ENCODE measurements around the gene RPS6KA2. TPM values are rescaled to one million over a fixed set of nuclear protein-coding genes. Genes with fewer than 3 reads are reported as not detected.
A peak's percentile ranks its signal among the peaks of the same experiment; 100 is the strongest.

RPS6KA2 gene
- total and polyA plus RNA-seq, 2 experiments from 2014 or later = 45.1 to 49.0 TPM

DNA sequence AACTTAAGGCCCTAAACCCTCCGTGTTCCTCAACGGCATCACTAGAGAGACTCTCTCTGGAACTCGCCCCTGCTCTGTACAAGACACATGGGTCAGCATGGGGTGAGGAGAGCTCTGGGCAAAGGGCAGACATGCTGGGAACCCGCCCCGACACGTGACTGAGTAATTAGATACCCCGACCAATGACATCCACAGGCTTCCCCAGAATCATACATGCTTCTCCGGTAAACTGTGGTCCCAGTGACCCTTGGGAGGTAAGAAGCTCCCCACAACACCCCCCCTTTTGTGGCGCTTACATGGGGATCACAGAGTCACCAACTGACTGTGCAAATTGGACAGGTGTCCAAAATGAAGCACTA is 31.7 kb upstream of the RPS6KA2 start:
- H3K4me2 ChIP-seq (ENCODE audit: unreplicated experiment) = no peak overlapping the region
- WGBS, 2 experiments (ENCODE audit: low coverage in 1 of 2, low lambda C conversion rate in 2 of 2, missing lambda C conversion rate in 2 of 2) = 74 to 81% methylated on average over 9 of the region's 9 CpGs
- H3K9ac ChIP-seq = no peak overlapping the region
- H3K27ac ChIP-seq = no peak overlapping the region
- no peaks in the 10 kb centered on the region for H3K79me2 ChIP-seq (ENCODE audit: insufficient read depth)
- H3K9me2 ChIP-seq (ENCODE audit: insufficient read depth) = no peaks in the 10 kb centered on the region
- peaks cover 51% of the 10 kb centered on the region for H3K27me3 ChIP-seq (replicated peaks; ENCODE audit: insufficient read depth)
- no peaks in the 10 kb centered on the region for H3F3A ChIP-seq (ENCODE audit: insufficient read depth)
- no peaks in the 10 kb centered on the region for H3K36me3 ChIP-seq (ENCODE audit: low read depth)
- no peak overlapping the region for H2AFZ ChIP-seq
- H3K4me3 ChIP-seq = no peak overlapping the region
- no peaks in the 10 kb centered on the region for H4K20me1 ChIP-seq (ENCODE audit: insufficient read depth)
- H3K4me1 ChIP-seq (ENCODE audit: insufficient read depth) = no peaks in the 10 kb centered on the region
- no peaks in the 10 kb centered on the region for H3K9me3 ChIP-seq (ENCODE audit: low read depth)
- in situ Hi-C loops (cut with MboI) = no loop called here
- no peak for TF ChIP-seq EZH2phosphoT487 (IDR thresholded peaks at IDR 0.05; ENCODE audit: insufficient read depth, low read depth)
- TF ChIP-seq EZH2 (IDR thresholded peaks at IDR 0.05; ENCODE audit: insufficient read depth, poor library complexity, severe bottlenecking) = no peak
- no peak for DNase-seq

DNA sequence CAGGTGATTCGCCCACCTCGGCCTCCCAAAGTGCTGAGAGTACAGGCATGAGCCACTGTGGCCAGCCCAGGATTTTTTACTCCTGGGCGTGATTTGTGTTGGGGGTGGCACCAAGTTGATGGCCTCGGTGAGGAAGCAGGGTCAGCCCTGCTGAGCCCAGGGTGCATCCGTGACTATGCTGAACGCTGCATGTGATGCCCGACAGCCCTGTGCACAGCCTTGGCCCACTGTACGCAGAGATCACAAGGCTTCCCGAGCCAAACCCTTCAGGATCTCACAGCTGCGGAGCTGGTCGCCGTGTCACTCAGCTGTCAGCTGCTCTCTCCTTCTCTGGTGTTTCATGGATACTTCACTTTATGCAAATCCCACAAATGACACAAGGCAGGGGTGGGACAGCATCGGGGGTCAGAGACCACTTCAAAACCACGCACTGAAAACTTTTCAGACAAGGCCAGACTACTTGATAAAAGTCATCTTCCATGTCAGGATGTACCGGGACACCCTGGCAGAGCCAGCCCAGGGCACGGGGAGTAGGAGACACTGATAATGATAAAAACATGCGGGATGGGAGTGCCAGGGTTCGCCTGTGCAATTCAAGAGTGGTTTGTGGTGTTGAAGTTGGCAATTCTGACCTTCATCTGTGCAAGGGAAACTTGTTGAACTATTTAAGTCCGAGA is 31.2 kb upstream of the RPS6KA2 start:
- H3K4me3 ChIP-seq = no peak overlapping the region
- no peaks in the 10 kb centered on the region for H3K9me3 ChIP-seq (ENCODE audit: low read depth)
- DNase-seq = no peak
- no peak overlapping the region for H3K27ac ChIP-seq
- H3F3A ChIP-seq (ENCODE audit: insufficient read depth) = no peaks in the 10 kb centered on the region
- no peak overlapping the region for H2AFZ ChIP-seq
- TF ChIP-seq EZH2 (IDR thresholded peaks at IDR 0.05; ENCODE audit: insufficient read depth, poor library complexity, severe bottlenecking) (no peak), EZH2phosphoT487 (IDR thresholded peaks at IDR 0.05; ENCODE audit: insufficient read depth, low read depth) (no peak)
- H3K27me3 ChIP-seq (replicated peaks; ENCODE audit: insufficient read depth) = peaks cover 51% of the 10 kb centered on the region
- H3K4me1 ChIP-seq (ENCODE audit: insufficient read depth) = no peaks in the 10 kb centered on the region
- no peaks in the 10 kb centered on the region for H3K9me2 ChIP-seq (ENCODE audit: insufficient read depth)
- H3K36me3 ChIP-seq (ENCODE audit: low read depth) = no peaks in the 10 kb centered on the region
- in situ Hi-C loops (cut with MboI) = no loop called here
- 76 to 83% methylated on average over 19 of the region's 19 CpGs for WGBS, 2 experiments (ENCODE audit: low coverage in 1 of 2, low lambda C conversion rate in 2 of 2, missing lambda C conversion rate in 2 of 2)
- no peak overlapping the region for H3K4me2 ChIP-seq (ENCODE audit: unreplicated experiment)
- no peak overlapping the region for H3K9ac ChIP-seq
- H3K79me2 ChIP-seq (ENCODE audit: insufficient read depth) = no peaks in the 10 kb centered on the region
- no peaks in the 10 kb centered on the region for H4K20me1 ChIP-seq (ENCODE audit: insufficient read depth)

DNA sequence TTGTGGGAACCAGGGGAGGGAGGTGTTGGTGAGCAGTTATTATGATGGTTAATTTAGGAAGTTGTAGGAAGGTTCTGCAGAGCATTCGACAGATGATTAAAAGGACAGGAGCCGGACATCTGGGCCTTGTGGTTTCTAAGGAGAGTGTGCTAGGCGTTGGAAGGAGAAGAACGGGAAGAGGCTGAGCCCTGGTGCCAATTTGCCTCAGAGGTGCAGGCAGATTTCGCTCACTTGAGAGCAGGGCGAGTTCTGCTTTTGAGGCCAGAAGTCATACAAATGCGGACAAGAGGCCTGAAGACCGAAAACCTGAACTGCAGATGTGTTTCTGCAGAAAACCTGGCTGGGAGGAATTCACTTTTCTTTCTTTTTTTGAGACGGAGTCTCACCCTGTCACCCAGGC is 30.5 kb upstream of the RPS6KA2 start:
- H3K9ac ChIP-seq = no peak overlapping the region
- H3K4me2 ChIP-seq (ENCODE audit: unreplicated experiment) = no peak overlapping the region
- no peak overlapping the region for H3K27ac ChIP-seq
- H3K9me3 ChIP-seq (ENCODE audit: low read depth) = no peaks in the 10 kb centered on the region
- H3K4me3 ChIP-seq = no peak overlapping the region
- H3K79me2 ChIP-seq (ENCODE audit: insufficient read depth) = no peaks in the 10 kb centered on the region
- H3F3A ChIP-seq (ENCODE audit: insufficient read depth) = no peaks in the 10 kb centered on the region
- peaks cover 44% of the 10 kb centered on the region for H3K27me3 ChIP-seq (replicated peaks; ENCODE audit: insufficient read depth)
- no peaks in the 10 kb centered on the region for H3K36me3 ChIP-seq (ENCODE audit: low read depth)
- no peak for DNase-seq
- in situ Hi-C loops (cut with MboI) = no loop called here
- H2AFZ ChIP-seq = no peak overlapping the region
- H3K4me1 ChIP-seq (ENCODE audit: insufficient read depth) = no peaks in the 10 kb centered on the region
- H3K9me2 ChIP-seq (ENCODE audit: insufficient read depth) = no peaks in the 10 kb centered on the region
- 83 to 90% methylated on average over 9 of the region's 9 CpGs for WGBS, 2 experiments (ENCODE audit: low coverage in 1 of 2, low lambda C conversion rate in 2 of 2, missing lambda C conversion rate in 2 of 2)
- H4K20me1 ChIP-seq (ENCODE audit: insufficient read depth) = no peaks in the 10 kb centered on the region
- TF ChIP-seq EZH2 (IDR thresholded peaks at IDR 0.05; ENCODE audit: insufficient read depth, poor library complexity, severe bottlenecking) (no peak), EZH2phosphoT487 (IDR thresholded peaks at IDR 0.05; ENCODE audit: insufficient read depth, low read depth) (no peak)

DNA sequence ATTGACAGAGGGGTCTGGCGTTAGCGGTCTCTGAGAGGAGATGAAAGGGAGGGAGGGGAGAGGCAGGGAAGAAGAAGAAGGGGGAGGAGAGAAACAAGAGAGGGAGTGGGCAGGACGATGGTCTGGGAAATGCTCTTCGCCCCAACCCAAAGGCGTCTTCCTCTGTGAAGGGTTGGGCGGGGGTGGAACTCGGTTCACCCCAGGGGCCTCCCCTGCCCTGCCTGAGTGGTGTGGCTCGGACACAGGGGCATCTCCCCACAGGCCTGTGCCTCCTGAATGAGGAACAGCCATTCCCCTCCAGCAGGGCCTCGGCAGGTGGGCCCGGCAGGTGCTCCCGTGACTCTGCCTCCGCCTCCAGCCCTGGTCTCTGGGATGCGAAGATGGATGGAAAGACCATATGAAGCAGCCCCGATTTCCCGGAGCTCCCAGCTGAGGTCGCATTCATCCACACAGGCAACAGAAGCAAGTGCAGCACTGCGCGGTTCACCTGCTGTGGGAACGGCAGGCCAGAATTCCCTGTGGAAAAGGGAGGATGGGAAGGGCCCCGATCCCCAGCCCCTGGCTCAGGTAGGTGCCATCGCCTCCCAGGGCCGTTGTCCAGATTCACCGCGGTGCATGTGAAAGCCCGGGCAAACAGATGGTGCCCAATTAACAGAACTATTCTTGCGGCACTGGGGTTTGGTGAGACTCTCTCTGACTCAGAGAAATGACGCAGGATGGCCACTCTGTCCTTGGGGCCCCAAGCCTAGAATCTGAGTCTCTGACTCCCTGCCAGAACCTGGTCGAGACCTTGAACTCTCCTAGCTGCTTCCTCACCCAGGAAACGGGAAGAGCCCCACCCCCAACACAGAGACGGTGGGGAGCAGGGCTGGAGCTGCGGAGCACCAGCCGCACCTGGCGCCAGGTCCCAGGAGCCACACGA is 29.4 kb upstream of the RPS6KA2 start:
- Histone ChIP-seq H3K36me3 (ENCODE audit: low read depth) (no peaks in the 10 kb centered on the region), H3K9me3 (ENCODE audit: low read depth) (no peaks in the 10 kb centered on the region), H3K79me2 (ENCODE audit: insufficient read depth) (no peaks in the 10 kb centered on the region), H2AFZ (no peak overlapping the region), H3K9ac (no peak overlapping the region), H3K9me2 (ENCODE audit: insufficient read depth) (no peaks in the 10 kb centered on the region), H3K4me1 (ENCODE audit: insufficient read depth) (no peaks in the 10 kb centered on the region), H4K20me1 (ENCODE audit: insufficient read depth) (no peaks in the 10 kb centered on the region), H3K27ac (no peak overlapping the region), H3K4me2 (ENCODE audit: unreplicated experiment) (no peak overlapping the region), H3K27me3 (replicated peaks; ENCODE audit: insufficient read depth) (peaks cover 54% of the 10 kb centered on the region), H3K4me3 (no peak overlapping the region), H3F3A (ENCODE audit: insufficient read depth) (no peaks in the 10 kb centered on the region)
- in situ Hi-C loops (cut with MboI) = no loop called here
- WGBS, 2 experiments (ENCODE audit: low coverage in 1 of 2, low lambda C conversion rate in 2 of 2, missing lambda C conversion rate in 2 of 2) = 16 to 21% methylated on average over 29 to 34 of the region's 34 CpGs
- DNase-seq = peak; percentile 48
- TF ChIP-seq EZH2phosphoT487 (IDR thresholded peaks at IDR 0.05; ENCODE audit: insufficient read depth, low read depth) (no peak), EZH2 (IDR thresholded peaks at IDR 0.05; ENCODE audit: insufficient read depth, poor library complexity, severe bottlenecking) (no peak)

Data from GM23248 (cell line).